Measurements from ENCODE around the gene LOXL1. TPM values are rescaled to one million over a fixed set of nuclear protein-coding genes. Genes with fewer than 3 reads are reported as not detected.
A peak's percentile ranks its signal among the peaks of the same experiment; 100 is the strongest.

The LOXL1 gene
- total RNA-seq, 2 experiments from 2014 or later: 2.1 to 2.4 TPM

DNA sequence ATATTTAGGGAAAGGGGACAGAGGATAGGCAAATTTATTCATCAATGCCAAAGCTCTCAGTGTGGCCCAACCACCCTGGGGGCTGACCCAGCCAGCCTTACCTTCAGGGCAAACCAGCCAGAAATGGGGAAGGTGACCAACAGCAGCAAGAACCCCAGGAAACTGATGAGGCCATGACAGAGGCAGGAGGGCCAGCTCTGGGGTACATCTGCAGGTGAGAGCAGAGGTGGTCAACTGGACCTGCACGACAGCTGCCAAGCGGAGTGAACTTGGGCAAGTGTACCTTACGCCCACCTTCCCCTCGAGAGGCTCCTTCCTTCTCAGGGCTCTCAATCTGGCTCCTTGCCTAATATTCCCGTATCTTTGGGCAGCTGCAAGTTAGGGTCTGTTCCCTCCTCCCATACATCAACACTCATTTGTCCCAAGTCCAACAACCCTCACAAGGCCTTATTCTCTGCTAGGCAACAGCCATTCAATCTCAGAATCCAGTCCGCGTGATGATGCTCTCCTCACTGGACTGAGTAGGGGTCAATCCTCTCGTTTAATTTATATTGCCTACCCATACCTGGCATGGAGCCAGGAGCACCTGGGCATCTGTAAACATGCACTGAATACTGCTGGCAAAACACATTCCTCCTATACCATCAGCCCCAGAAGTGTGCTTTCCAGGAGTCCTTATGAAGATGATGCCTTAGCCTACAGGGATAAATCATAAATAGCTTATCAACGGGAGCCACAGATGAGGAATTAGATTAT is 64.2 kb downstream of the LOXL1 start:
- H3K4me1 Mint-ChIP-seq: peaks cover 28% of the 10 kb centered on the region
- H3K27ac Mint-ChIP-seq: no peak overlapping the region
- no peaks in the 10 kb centered on the region for H3K27me3 Mint-ChIP-seq
- H3K4me3 Mint-ChIP-seq: peak overlapping the region; percentile 2
- H3K9me3 Mint-ChIP-seq: no peaks in the 10 kb centered on the region
- no peak for DNase-seq
- peaks cover 8% of the 10 kb centered on the region for H3K36me3 Mint-ChIP-seq

DNA sequence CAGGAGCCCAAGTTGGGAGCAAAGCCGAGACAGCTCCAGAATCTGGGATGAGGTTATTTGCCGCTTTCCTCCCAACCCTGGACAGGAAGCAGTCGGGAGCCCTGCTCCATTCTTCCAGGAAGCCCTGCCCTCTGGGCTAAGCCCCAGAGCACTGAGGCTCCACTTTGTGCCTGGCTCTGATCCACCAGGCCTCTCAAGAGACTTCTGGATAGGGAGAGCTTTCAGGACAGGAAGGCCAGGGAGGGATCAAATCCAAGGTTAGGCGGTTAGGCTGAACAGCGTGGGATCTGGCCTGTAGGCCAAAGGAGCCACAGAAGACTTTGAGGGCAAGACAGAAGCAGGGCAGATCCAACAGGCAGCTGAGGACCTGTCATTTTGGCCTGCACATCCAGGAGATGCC is 65.0 kb downstream of the LOXL1 start:
- no peak for DNase-seq
- peak overlapping the region; percentile 65 for H3K27ac Mint-ChIP-seq
- H3K4me3 Mint-ChIP-seq: peak overlapping the region; percentile 85
- peaks cover 25% of the 10 kb centered on the region for H3K4me1 Mint-ChIP-seq
- peaks cover 11% of the 10 kb centered on the region for H3K36me3 Mint-ChIP-seq
- H3K27me3 Mint-ChIP-seq: no peaks in the 10 kb centered on the region
- no peaks in the 10 kb centered on the region for H3K9me3 Mint-ChIP-seq

DNA sequence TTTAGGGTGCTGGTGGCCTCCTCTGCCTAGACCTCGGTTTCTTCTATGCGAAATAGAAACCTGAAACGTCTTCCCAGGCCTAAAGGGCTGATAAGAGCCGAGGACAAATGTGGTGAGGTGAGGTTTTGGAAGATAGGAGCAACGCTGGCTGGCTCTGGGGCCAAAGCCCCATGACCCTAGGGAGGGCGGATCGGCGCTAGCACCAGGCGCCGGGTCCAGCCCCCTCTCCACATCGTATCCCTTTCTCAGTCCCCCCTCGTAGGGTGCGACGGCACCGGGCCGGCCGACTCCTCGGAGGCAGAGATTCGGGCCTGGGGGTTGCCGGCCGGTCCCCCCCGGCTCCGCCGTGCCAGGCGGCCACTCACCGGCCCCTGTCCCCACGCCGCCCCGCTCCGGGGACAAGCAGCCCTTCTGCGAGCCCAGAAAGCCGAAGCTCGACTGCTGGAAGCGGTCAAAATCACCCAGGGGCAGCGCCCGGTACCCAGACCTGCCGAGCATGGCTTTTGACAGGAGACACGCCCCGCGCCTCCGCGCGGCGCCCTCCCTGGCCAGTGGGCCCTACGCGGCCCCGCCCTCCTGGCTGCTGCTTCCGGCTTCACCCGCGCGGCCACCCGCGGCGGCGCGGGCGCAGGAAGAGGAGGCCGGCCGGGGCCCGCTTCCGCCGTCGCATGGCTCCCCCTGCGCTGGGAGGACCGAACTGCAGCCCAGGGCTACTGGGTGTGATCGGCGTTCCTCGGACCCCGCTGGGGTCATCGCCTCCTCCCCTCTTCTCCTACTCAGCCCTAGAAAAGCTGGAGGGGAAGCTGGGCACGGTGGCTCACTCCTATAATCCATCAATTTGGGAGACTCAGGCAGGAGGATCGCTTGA is 65.7 kb downstream of the LOXL1 start, which contains the start of gene STOML1:
STOML1 (minus strand) TSS at position 570 of the 868 bp plus-strand sequence; CDS start at position 498, 72 bp downstream.
- Mint-ChIP-seq H3K36me3 (peaks cover 13% of the 10 kb centered on the region), H3K27me3 (no peaks in the 10 kb centered on the region), H3K4me1 (peaks cover 28% of the 10 kb centered on the region), H3K4me3 (peak within 1 kb of the TSS; percentile 85), H3K9me3 (no peaks in the 10 kb centered on the region), H3K27ac (peak within 1 kb of the TSS; percentile 82)
- DNase-seq: peak; percentile 98

DNA sequence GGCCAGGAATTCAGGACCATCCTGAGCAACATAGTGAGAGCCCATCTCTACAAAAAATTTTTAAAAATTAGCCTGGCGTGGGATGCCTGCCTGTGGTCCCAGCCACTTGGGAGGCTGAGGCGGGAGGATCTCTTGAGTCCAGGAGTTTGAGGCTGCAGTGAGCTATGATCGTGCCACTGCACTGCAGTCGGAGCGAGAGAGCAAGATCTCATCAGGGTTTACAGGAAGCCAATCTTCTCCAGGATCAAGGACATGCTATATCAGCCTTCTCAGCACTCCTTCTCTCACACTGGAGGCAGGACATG is 66.3 kb downstream of the LOXL1 start:
- H3K4me1 Mint-ChIP-seq: peaks cover 33% of the 10 kb centered on the region

DNA sequence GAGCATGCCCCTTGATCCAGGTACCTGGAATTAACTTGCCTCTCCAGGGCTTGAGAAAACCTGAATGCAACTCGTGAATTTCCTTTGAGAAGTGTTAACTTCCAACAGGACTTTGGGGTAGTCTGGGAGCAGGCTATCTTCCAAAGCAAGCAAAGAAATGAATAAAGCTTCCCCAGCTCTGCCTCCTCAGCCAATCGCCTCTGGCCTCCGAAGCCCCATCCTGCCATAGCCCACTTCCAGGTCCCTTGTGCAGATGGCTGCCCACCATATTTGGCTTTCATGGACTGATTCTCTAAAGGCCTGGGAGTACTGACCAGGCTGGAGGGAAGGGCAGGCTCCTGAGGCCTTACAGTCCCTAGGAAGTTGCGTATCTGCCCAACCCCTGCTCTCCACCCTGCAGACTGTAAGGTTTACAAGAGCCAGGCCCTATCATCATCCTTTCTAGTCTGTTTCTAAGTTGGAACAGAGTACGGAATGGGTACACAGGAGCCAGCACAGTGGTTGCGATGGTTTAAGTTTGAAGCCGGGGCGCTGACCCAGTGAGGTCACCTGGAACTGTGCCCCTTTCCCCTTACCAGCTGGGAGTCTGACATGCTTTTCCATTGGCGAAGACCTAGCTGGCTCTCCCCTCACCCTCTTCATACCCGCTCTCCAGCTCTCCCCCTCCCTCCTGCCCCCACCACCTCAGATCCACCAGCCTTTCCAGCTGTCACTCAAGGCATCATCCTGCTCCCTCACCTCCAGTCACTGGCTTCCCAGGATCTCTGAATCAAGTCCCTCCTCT is 67.1 kb downstream of the LOXL1 start:
- Mint-ChIP-seq H3K4me3 (peak overlapping the region; percentile 94), H3K27me3 (no peaks in the 10 kb centered on the region), H3K9me3 (no peaks in the 10 kb centered on the region), H3K27ac (peak overlapping the region; percentile 90), H3K4me1 (peaks cover 38% of the 10 kb centered on the region), H3K36me3 (peaks cover 19% of the 10 kb centered on the region)
- no peak for DNase-seq

More for the DNA sequence above, 66.3 kb downstream of the LOXL1 start:
- H3K9me3 Mint-ChIP-seq: no peaks in the 10 kb centered on the region
- no peak for DNase-seq
- peak overlapping the region; percentile 71 for H3K4me3 Mint-ChIP-seq
- peaks cover 18% of the 10 kb centered on the region for H3K36me3 Mint-ChIP-seq
- H3K27me3 Mint-ChIP-seq: no peaks in the 10 kb centered on the region
- peak overlapping the region; percentile 82 for H3K27ac Mint-ChIP-seq

DNA sequence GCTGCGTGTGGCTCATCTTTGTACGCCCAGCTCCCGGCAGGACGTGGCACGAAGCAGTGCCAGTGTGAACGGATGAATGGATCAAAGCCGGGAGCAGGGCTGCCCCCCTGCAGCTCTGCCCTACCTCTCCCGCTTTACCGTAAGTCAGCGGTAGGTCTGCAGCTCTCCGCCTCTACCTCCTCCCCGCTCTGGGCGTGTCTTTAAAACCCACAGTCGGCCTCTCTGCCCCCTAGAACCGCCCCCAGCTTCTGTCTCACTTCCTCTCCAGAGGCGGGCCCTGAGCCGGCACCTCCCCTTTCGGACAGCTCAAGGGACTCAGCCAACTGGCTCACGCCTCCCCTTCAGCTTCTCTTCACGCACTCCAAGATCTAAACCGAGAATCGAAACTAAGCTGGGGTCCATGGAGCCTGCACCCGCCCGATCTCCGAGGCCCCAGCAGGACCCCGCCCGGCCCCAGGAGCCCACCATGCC is 68.2 kb downstream of the LOXL1 start, which contains the start of gene PML:
PML (plus strand) TSS at position 304 of the 471 bp plus-strand sequence; CDS start at position 401, 97 bp downstream.
- Mint-ChIP-seq H3K9me3 (no peaks in the 10 kb centered on the region), H3K27me3 (no peaks in the 10 kb centered on the region), H3K4me1 (peaks cover 47% of the 10 kb centered on the region)

DNA sequence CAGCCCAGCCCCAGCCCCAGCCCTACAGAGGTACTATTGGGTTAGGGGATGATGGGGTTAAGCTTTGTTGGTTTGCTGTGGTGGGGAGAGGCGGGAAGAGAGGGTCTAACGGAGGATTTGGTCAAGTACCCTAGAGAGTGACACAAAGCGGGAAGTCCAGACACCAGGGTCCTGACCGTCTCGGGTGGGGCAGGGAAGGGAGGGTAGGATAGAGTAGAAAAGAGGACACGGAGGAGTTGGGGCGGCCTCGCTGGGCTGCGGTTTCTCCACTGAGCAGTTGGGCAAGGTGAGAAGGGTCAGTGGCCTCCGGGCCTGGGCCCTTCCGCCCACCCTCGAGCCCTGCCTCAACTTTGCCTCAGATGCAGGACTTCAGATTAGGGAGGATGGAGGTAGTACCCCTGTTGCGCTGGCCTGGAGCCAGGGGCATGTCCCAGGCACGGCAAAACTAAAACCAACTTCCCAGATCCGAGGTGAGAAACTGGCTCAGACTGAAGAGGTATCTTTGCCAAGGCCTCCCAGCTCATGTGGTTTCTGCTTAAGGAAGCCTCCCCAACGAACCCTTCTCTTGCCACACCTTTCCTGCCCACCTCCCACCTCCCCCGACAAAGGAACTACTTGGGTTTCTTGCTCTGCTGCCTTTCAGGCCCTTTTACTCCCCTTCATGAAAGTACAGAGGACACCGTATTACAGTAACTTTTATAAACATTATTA is 68.8 kb downstream of the LOXL1 start:
- no peak for DNase-seq
- H3K27me3 Mint-ChIP-seq: no peaks in the 10 kb centered on the region
- no peaks in the 10 kb centered on the region for H3K9me3 Mint-ChIP-seq
- peak overlapping the region; percentile 94 for H3K4me3 Mint-ChIP-seq
- H3K27ac Mint-ChIP-seq: peak overlapping the region; percentile 90
- H3K4me1 Mint-ChIP-seq: peaks cover 47% of the 10 kb centered on the region
- H3K36me3 Mint-ChIP-seq: peaks cover 22% of the 10 kb centered on the region

More for the DNA sequence above, 68.2 kb downstream of the LOXL1 start, which contains the start of gene PML:
- Mint-ChIP-seq H3K4me3 (peak within 1 kb of the TSS; percentile 94), H3K27ac (peak within 1 kb of the TSS; percentile 90), H3K36me3 (peaks cover 22% of the 10 kb centered on the region)
- DNase-seq: peak; percentile 96

DNA sequence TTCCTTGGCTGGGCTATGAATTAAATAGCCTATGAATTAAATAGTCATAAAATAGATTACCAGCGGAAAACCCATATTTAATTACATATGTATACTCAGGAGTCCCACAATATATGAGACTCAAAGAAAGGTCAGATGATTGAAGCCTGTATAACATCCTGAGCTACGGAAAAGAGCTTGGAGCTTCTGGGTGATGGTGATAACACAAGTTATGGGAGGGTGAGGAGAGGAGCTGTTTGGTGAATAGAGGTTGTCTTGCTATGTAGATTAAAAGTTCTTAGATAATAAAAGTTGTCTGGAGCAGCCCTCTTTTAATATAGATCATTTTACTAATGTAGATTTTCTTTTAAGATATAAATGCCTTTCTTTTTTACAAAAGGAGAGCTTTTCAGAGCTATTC is 70.0 kb downstream of the LOXL1 start:
- Mint-ChIP-seq H3K27me3 (no peaks in the 10 kb centered on the region), H3K4me3 (peak overlapping the region; percentile 94), H3K9me3 (no peaks in the 10 kb centered on the region), H3K27ac (peak overlapping the region; percentile 90), H3K4me1 (peaks cover 45% of the 10 kb centered on the region), H3K36me3 (peaks cover 26% of the 10 kb centered on the region)
- no peak for DNase-seq

DNA sequence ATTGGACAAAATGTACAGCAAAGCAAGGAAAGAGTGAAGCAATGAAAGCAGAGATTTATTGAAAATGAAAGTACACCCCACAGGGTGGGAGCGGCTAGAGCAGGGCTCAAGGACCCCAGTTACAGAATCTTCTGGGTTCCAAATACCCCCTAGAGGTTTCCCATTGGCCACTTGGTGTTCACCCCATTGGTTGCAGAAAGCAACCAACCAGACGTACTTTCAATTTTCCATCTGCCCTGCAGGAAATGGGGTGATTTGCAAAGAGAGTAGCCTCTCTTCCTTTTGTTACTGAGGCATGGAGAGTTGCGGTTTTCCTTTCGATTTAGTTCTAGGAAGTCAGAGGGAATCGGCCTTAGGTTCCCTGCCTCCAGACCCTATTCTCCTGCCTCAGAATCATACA is 70.7 kb downstream of the LOXL1 start:
- H3K4me1 Mint-ChIP-seq: peaks cover 45% of the 10 kb centered on the region

DNA sequence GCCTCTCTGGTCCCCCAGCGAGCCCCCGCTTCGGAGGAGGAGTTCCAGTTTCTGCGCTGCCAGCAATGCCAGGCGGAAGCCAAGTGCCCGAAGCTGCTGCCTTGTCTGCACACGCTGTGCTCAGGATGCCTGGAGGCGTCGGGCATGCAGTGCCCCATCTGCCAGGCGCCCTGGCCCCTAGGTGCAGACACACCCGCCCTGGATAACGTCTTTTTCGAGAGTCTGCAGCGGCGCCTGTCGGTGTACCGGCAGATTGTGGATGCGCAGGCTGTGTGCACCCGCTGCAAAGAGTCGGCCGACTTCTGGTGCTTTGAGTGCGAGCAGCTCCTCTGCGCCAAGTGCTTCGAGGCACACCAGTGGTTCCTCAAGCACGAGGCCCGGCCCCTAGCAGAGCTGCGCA is 71.7 kb downstream of the LOXL1 start:
- no peak for DNase-seq
- Mint-ChIP-seq H3K36me3 (peaks cover 30% of the 10 kb centered on the region), H3K4me3 (peak overlapping the region; percentile 94), H3K27me3 (no peaks in the 10 kb centered on the region), H3K9me3 (no peaks in the 10 kb centered on the region), H3K4me1 (peaks cover 38% of the 10 kb centered on the region), H3K27ac (no peak overlapping the region)

More for the DNA sequence above, 70.7 kb downstream of the LOXL1 start:
- peaks cover 26% of the 10 kb centered on the region for H3K36me3 Mint-ChIP-seq
- H3K4me3 Mint-ChIP-seq: peak overlapping the region; percentile 94
- no peaks in the 10 kb centered on the region for H3K9me3 Mint-ChIP-seq
- no peaks in the 10 kb centered on the region for H3K27me3 Mint-ChIP-seq
- DNase-seq: peak; percentile 46
- H3K27ac Mint-ChIP-seq: peak overlapping the region; percentile 90

Other genes starting within 250 kb of the LOXL1 start
- 1 to 10 TPM; 1.6 to 2.1 TPM for gene CD276, start 242.1 kb upstream of the LOXL1 start, total RNA-seq
- gene INSYN1, start 173.1 kb upstream of the LOXL1 start, total RNA-seq: not detected
- not detected for gene TBC1D21, start 52.9 kb upstream of the LOXL1 start, total RNA-seq
- gene STOML1, start 65.8 kb downstream of the LOXL1 start, total RNA-seq: 10 to 100 TPM in 1 of 2 experiments, 1 to 10 TPM in 1; 8.3 to 10.6 TPM
- 10 to 100 TPM; 53.4 to 54.3 TPM for gene PML, start 68.3 kb downstream of the LOXL1 start, total RNA-seq
- not detected for gene GOLGA6A, start 156.1 kb downstream of the LOXL1 start, total RNA-seq
- gene ISLR2, start 204.1 kb downstream of the LOXL1 start, total RNA-seq: not detected
- not detected for gene ISLR, start 247.2 kb downstream of the LOXL1 start, total RNA-seq